Mesendoderm (in vitro differentiated cells): ENCODE results near the gene INSR.
"Not testable (repeated sequence)": the region's sequence is repeated elsewhere in the genome, so short reads cannot be mapped to it uniquely, and the experiment has no call there.

Experiments
- DNase-seq: peaks from one replicate; pipeline ENCODE4 v3.0.0; 2013
- H2AK5ac ChIP-seq: 2 replicates; pipeline ENCODE4 v1.6.1; 2013; ENCODE audit warnings: low read length, inconsistent platforms
- H2BK120ac ChIP-seq: 2 replicates; pipeline ENCODE4 v1.6.1; 2013; ENCODE audit warnings: low read depth, mild to moderate bottlenecking, low read length, moderate library complexity, mixed read lengths
- H2BK15ac ChIP-seq: replicated peaks from 2 replicates; pipeline ENCODE4 v1.6.1; 2013; ENCODE audit warnings: low read depth, mild to moderate bottlenecking, moderate library complexity
- H2BK5ac ChIP-seq: 2 replicates; pipeline ENCODE4 v1.6.1; 2013; ENCODE audit warnings: low read length, inconsistent platforms
- H3K18ac ChIP-seq: 2 replicates; pipeline ENCODE4 v1.6.1; 2013; ENCODE audit warnings: mild to moderate bottlenecking, low read length, mixed read lengths
- H3K23ac ChIP-seq: one replicate; pipeline ENCODE4 v1.6.1; 2013; ENCODE audit warnings: low read length
- H3K27ac ChIP-seq: 2 replicates; pipeline ENCODE4 v1.5.1; 2013; ENCODE audit warnings: low read depth, mild to moderate bottlenecking, inconsistent platforms, low read length, moderate library complexity
- H3K27me3 ChIP-seq: 2 replicates; pipeline ENCODE4 v1.6.1; 2013; ENCODE audit warnings: low read length, control low read depth, mild to moderate bottlenecking, inconsistent platforms; ENCODE audit not compliant: insufficient read depth, poor library complexity
- H3K36me3 ChIP-seq: 2 replicates; pipeline ENCODE4 v1.6.1; 2013; ENCODE audit warnings: low read length, inconsistent platforms; ENCODE audit not compliant: control insufficient read depth, insufficient read depth
- H3K4ac ChIP-seq: one replicate; pipeline ENCODE4 v1.6.1; 2013; ENCODE audit warnings: low read depth, mild to moderate bottlenecking, low read length, moderate library complexity
- H3K4me1 ChIP-seq: 2 replicates; pipeline ENCODE4 v1.6.1; 2013; ENCODE audit warnings: low read depth, low read length, inconsistent platforms; ENCODE audit not compliant: control insufficient read depth
- H3K4me2 ChIP-seq: 2 replicates; pipeline ENCODE4 v1.6.1; 2013; ENCODE audit warnings: low read length
- H3K4me3 ChIP-seq: 2 replicates; pipeline ENCODE4 v1.5.1; 2013; ENCODE audit warnings: mild to moderate bottlenecking, low read length
- H3K56ac ChIP-seq: one replicate; pipeline ENCODE4 v1.6.1; 2013; ENCODE audit warnings: low read length
- H3K79me1 ChIP-seq: 2 replicates; pipeline ENCODE4 v1.6.1; 2013; ENCODE audit warnings: low read length, inconsistent platforms
- H3K79me2 ChIP-seq: 2 replicates; pipeline ENCODE4 v1.6.1; 2013; ENCODE audit warnings: mild to moderate bottlenecking, low read length; ENCODE audit not compliant: control insufficient read depth, insufficient read depth
- H3K9ac ChIP-seq: 2 replicates; pipeline ENCODE4 v1.6.1; 2013; ENCODE audit warnings: low read length, inconsistent platforms
- H4K5ac ChIP-seq: one replicate; pipeline ENCODE4 v1.6.1; 2013; ENCODE audit warnings: low read length
- H4K8ac ChIP-seq: one replicate; pipeline ENCODE4 v1.6.1; 2013; ENCODE audit warnings: low read depth, mild to moderate bottlenecking, control low read depth, low read length, moderate library complexity
- WGBS: extraction: QIAGEN DNeasy Blood & Tissue Kit; methylation state at CpG from one replicate; pipeline ENCODE4 v1.1.7; 2013; ENCODE audit warnings: low lambda C conversion rate, missing lambda C conversion rate; ENCODE audit not compliant: insufficient coverage; ENCODE audit errors: extremely low coverage; 5-methylcytosine and 5-hydroxymethylcytosine counted together

The INSR gene

DNA sequence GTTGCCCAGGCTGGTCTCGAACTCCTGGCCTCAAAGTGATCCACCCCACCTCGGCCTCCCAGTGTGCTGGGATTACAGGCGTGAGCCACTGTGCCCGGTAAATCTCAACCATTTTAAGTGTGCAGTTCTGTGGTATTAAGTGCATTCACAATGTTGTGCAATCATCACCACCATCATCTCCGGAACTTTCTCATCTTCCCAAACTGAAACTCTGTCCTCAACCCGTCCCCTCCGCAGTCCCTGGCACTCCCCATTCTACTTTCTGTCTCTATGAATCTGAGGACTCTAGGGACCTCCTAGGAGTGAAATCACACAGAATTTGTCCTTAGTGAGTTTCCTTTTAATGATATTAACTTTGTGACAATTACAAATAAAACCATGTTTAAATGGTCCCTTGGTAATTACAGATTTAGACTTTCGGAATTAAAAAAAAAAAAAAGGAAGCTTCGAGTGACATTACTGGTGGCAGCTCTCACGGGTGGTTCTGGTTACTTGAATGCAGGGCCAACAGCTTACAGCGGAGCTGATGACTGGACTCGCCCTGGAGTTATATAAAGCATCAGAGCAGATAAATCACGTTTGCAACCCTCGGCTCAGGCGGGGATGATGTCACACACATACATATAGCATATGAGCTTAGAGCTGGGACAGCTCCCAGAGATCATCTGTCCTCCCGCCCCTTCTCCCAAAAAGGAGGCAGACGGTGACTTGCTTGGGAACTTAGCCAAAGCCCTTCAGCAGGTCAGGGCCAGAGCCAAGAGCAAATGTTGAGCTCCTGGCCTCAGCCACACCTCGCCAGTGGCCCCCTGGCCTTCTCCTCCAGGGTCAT, 134.9 kb downstream of the INSR start:
- Histone ChIP-seq H3K79me1 (no peaks in the 10 kb centered on the region), H3K27ac (no peak overlapping the region)

DNA sequence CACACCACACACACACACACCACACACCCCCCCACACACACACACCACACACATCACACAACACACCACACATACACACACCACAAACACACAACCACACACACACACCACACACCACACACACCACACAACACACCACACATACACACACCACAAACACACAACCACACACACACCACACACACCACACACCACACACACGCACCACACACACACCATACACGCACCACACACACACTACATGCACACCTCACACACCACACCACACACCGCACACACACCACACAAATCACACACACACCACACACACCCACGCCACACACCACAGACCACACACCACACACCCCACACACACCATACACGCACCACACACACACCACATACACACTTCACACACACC, 141.2 kb downstream of the INSR start:
- Histone ChIP-seq H3K27me3 (no peaks in the 10 kb centered on the region), H3K4me2 (no peak overlapping the region), H3K4me3 (no peak overlapping the region), H3K9ac (no peak overlapping the region), H3K56ac (no peak overlapping the region), H3K79me1 (no peaks in the 10 kb centered on the region), H3K18ac (no peak overlapping the region), H2BK15ac (no peak overlapping the region), H2BK5ac (no peak overlapping the region), H3K79me2 (no peaks in the 10 kb centered on the region), H4K8ac (no peak overlapping the region), H4K5ac (no peak overlapping the region), H3K27ac (no peak overlapping the region), H3K23ac (no peak overlapping the region), H3K4me1 (no peaks in the 10 kb centered on the region), H3K4ac (no peak overlapping the region), H3K36me3 (no peaks in the 10 kb centered on the region), H2BK120ac (no peak overlapping the region), H2AK5ac (no peak overlapping the region)
- peak; percentile 30 for DNase-seq
- no CpG with 5 or more reads among the region's 5 CpGs for WGBS

More for the DNA sequence above, 134.9 kb downstream of the INSR start:
- Histone ChIP-seq H3K4me2 (no peak overlapping the region), H3K79me2 (no peaks in the 10 kb centered on the region), H3K9ac (no peak overlapping the region), H2BK15ac (no peak overlapping the region), H3K18ac (no peak overlapping the region), H3K56ac (no peak overlapping the region), H2BK120ac (no peak overlapping the region), H3K27me3 (no peaks in the 10 kb centered on the region), H3K4me3 (no peak overlapping the region), H3K36me3 (no peaks in the 10 kb centered on the region), H3K4ac (no peak overlapping the region), H2BK5ac (no peak overlapping the region), H4K8ac (no peak overlapping the region), H3K4me1 (no peaks in the 10 kb centered on the region), H2AK5ac (no peak overlapping the region), H4K5ac (no peak overlapping the region), H3K23ac (no peak overlapping the region)
- DNase-seq = no peak
- no CpG with 5 or more reads among the region's 18 CpGs for WGBS

DNA sequence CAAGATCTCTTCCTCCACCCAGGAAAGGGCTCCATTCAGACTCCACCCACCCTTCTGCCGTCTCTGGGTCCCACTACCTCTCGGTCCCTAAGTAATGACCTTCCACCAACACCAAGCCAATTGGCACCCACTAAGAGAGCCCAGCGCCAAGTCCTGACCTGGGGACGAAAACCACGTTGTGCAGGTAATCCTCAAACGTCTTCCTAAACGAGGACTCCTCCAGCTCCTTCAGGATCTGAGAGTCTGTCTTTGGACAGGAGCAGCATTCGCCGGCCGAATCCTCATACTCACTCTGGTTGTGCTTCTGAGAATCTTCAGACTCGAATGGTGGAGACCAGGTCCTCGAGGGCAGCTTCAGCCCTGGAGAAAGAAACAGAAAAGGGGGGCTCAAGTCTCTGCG, 141.6 kb downstream of the INSR start:
- Histone ChIP-seq H3K4ac (no peak overlapping the region), H3K23ac (no peak overlapping the region), H3K79me1 (no peaks in the 10 kb centered on the region), H3K79me2 (no peaks in the 10 kb centered on the region), H2BK120ac (no peak overlapping the region), H3K36me3 (no peaks in the 10 kb centered on the region), H3K27ac (no peak overlapping the region), H3K56ac (no peak overlapping the region), H4K8ac (no peak overlapping the region), H2AK5ac (no peak overlapping the region), H3K4me3 (no peak overlapping the region), H3K4me1 (no peaks in the 10 kb centered on the region), H4K5ac (no peak overlapping the region), H2BK5ac (no peak overlapping the region), H3K18ac (no peak overlapping the region), H3K27me3 (no peaks in the 10 kb centered on the region), H3K9ac (no peak overlapping the region), H3K4me2 (no peak overlapping the region), H2BK15ac (no peak overlapping the region)
- no CpG with 5 or more reads among the region's 13 CpGs for WGBS
- peak; percentile 36 for DNase-seq

DNA sequence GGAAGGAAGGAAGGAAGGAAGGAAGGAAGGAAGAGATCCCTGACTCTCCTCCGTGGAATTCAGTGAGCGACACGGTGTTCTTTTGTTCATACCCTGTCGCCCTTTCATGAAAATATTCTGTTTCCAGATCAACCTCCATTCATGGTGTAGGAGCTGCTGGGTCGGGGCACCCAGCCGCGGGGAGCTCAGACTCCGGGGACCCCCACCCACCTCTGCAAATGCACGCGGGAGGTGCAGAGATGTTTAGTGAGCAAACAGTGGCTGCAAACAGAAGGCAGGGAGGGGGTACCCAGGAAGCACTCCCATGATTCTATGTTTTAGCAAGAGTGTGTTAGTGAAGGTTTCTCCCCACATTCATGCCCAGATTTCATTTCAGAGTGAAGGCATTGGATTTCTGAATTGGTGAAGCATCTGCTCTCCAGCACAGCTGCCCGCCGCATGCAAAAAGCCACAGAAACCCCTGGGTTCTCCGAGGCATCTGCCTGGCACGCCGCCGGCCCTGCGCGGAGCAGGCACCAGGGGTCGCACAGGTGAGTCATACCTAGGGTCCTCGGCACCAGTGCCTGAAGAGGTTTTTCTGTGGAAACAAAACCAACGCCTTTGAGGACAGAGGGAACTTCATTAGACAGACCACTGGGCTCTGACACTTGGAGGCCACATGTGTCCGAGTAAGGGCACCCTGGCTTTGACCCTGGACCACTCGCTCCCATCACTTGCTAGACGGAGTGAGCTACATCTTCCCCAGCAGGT, 144.1 kb downstream of the INSR start:
- Histone ChIP-seq H4K5ac (no peak overlapping the region), H3K9ac (no peak overlapping the region), H3K27ac (no peak overlapping the region), H3K4ac (no peak overlapping the region), H3K27me3 (no peaks in the 10 kb centered on the region), H2BK120ac (no peak overlapping the region), H3K4me3 (no peak overlapping the region), H3K56ac (no peak overlapping the region), H3K4me2 (no peak overlapping the region), H3K79me2 (no peaks in the 10 kb centered on the region), H3K4me1 (no peaks in the 10 kb centered on the region), H2BK5ac (no peak overlapping the region), H3K36me3 (no peaks in the 10 kb centered on the region), H3K18ac (no peak overlapping the region), H3K23ac (no peak overlapping the region), H3K79me1 (no peaks in the 10 kb centered on the region), H2BK15ac (no peak overlapping the region), H2AK5ac (no peak overlapping the region), H4K8ac (no peak overlapping the region)
- DNase-seq = no peak
- WGBS = no CpG with 5 or more reads among the region's 24 CpGs

DNA sequence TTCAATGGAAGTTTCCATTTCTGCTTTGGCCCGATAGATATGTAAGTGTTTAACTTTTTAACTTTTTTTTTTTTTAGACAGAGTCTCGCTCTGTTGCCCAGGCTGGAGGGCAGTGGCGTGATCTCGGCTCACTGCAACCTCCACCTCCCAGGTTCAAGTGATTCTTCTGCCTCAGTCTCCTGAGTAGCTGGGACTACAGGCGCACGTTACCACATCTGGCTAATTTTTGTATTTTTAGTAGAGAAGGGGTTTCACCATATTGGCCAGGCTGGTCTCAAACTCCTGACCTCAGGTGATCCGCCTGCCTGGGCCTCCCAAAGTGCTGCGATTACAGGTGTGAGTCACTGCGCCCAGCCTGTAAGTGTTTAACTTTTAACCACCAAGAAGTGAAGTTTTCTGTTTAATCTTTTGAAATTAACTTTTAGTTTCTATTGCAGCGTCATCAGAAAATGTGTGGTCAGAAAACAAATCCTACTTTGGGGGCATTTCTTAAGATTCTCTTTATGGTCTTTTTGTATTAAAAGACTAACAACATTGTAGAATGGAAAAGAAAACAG, 147.0 kb downstream of the INSR start:
- H3K18ac ChIP-seq, DNase-seq, H3K56ac ChIP-seq, H3K4me1 ChIP-seq, H4K8ac ChIP-seq, H3K9ac ChIP-seq, H2BK5ac ChIP-seq, H3K79me1 ChIP-seq, H3K23ac ChIP-seq, H3K4me3 ChIP-seq, H2BK120ac ChIP-seq, H4K5ac ChIP-seq, H3K4me2 ChIP-seq, H3K27ac ChIP-seq, H3K36me3 ChIP-seq, H2AK5ac ChIP-seq, H3K27me3 ChIP-seq, H3K79me2 ChIP-seq, H2BK15ac ChIP-seq, H3K4ac ChIP-seq: not testable (repeated sequence)
- WGBS = no CpG with 5 or more reads among the region's 10 CpGs
